Liver (tissue), 9 donors: ENCODE data around the gene RELL1. TPM values are rescaled to one million over a fixed set of nuclear protein-coding genes. Genes with fewer than 3 reads are reported as not detected.
A peak's percentile ranks its signal among the peaks of the same experiment; 100 is the strongest.

Experiments
- DNase-seq: peaks from one replicate; pipeline ENCODE4 v3.0.0-alpha.2; 2017; ENCODE audit warnings: low spot score
- H3K27ac ChIP-seq, 2 donors: one replicate each; pipeline ENCODE4 v1.7.0; 2013; ENCODE audit warnings: inconsistent platforms in 2 of 2, low read length in 2 of 2, control low read depth in 1 of 2, low read depth in 1 of 2, mild to moderate bottlenecking in 1 of 2
- H3K27me3 ChIP-seq, 4 donors: one replicate each; pipeline versions ENCODE4 v1.6.1 to v1.7.0; 2013; ENCODE audit warnings: low read length in 3 of 4, inconsistent platforms in 1 of 4, mild to moderate bottlenecking in 1 of 4, moderate library complexity in 1 of 4; ENCODE audit not compliant: control insufficient read depth in 4 of 4, insufficient read depth in 4 of 4
- H3K36me3 ChIP-seq, 4 donors: one replicate each; pipeline versions ENCODE4 v1.6.1 to v1.7.0; 2013; ENCODE audit warnings: low read length in 3 of 4, mild to moderate bottlenecking in 3 of 4, low read depth in 1 of 4, moderate library complexity in 1 of 4; ENCODE audit not compliant: control insufficient read depth in 4 of 4, insufficient read depth in 3 of 4
- H3K4me1 ChIP-seq, 4 donors: one replicate each; pipeline versions ENCODE4 v1.6.1 to v1.7.0; 2013; ENCODE audit warnings: low read length in 3 of 4, mild to moderate bottlenecking in 3 of 4, moderate library complexity in 1 of 4; ENCODE audit not compliant: control insufficient read depth in 4 of 4, insufficient read depth in 4 of 4
- H3K4me3 ChIP-seq, 3 donors: one replicate each; pipeline versions ENCODE4 v1.6.1 to v1.7.0; 2013; ENCODE audit warnings: low read length in 3 of 3, control low read depth in 1 of 3, low read depth in 1 of 3, mild to moderate bottlenecking in 1 of 3
- H3K9ac ChIP-seq, 2 donors: one replicate each; pipeline ENCODE4 v1.7.0; 2013; ENCODE audit warnings: low read length in 2 of 2, mild to moderate bottlenecking in 2 of 2, moderate library complexity in 2 of 2, control low read depth in 1 of 2, low read depth in 1 of 2
- H3K9me3 ChIP-seq, 4 donors: one replicate each; pipeline versions ENCODE4 v1.6.1 to v1.7.0; 2013; ENCODE audit warnings: low read length in 3 of 4; ENCODE audit not compliant: control insufficient read depth in 4 of 4
- EGR1 ChIP-seq, 2 donors: IDR thresholded peaks; 2 replicates each; pipeline ENCODE4 v1.6.1; 2016 to 2018; ENCODE audit warnings: antibody characterized with exemption in 2 of 2, low read depth in 2 of 2
- FOXA1 ChIP-seq: IDR thresholded peaks from 2 replicates; pipeline ENCODE4 v1.6.1; 2016; ENCODE audit warnings: antibody characterized with exemption
- FOXA2 ChIP-seq: IDR thresholded peaks from 2 replicates; pipeline ENCODE4 v1.6.1; 2016; ENCODE audit warnings: antibody characterized with exemption
- GABPA ChIP-seq, 2 donors: IDR thresholded peaks in 1 of 2; conservative IDR thresholded peaks in 1 of 2; 2 replicates each; pipeline ENCODE4 v1.6.1; 2016; ENCODE audit warnings: antibody characterized with exemption in 2 of 2, mild to moderate bottlenecking in 1 of 2, moderate library complexity in 1 of 2
- HNF4A ChIP-seq, 2 donors: conservative IDR thresholded peaks; 2 replicates each; pipeline ENCODE4 v1.6.1; 2016; ENCODE audit warnings: antibody characterized with exemption in 2 of 2, mild to moderate bottlenecking in 2 of 2
- HNF4G ChIP-seq: IDR thresholded peaks from 2 replicates; pipeline ENCODE4 v1.6.1; 2016; ENCODE audit warnings: antibody characterized with exemption
- JUND ChIP-seq, 2 donors: IDR thresholded peaks; 2 replicates each; pipeline ENCODE4 v1.6.1; 2016; ENCODE audit warnings: antibody characterized with exemption in 2 of 2
- NR2F2 ChIP-seq: IDR thresholded peaks from 2 replicates; pipeline ENCODE4 v1.6.1; 2016; ENCODE audit warnings: antibody characterized with exemption
- RAD21 ChIP-seq, 2 donors: IDR thresholded peaks; 2 replicates each; pipeline ENCODE4 v1.6.1; 2016; ENCODE audit warnings: antibody characterized with exemption in 2 of 2, mild to moderate bottlenecking in 2 of 2
- RXRA ChIP-seq, 2 donors: IDR thresholded peaks; 2 replicates each; pipeline ENCODE4 v1.6.1; 2017 to 2018; ENCODE audit warnings: antibody characterized with exemption in 2 of 2, mild to moderate bottlenecking in 1 of 2
- SP1 ChIP-seq: IDR thresholded peaks from 2 replicates; pipeline ENCODE4 v1.6.1; 2018; ENCODE audit warnings: antibody characterized with exemption, mild to moderate bottlenecking
- TAF1 ChIP-seq: conservative IDR thresholded peaks from 2 replicates; pipeline ENCODE4 v1.6.1; 2016; ENCODE audit warnings: antibody characterized with exemption, mild to moderate bottlenecking
- YY1 ChIP-seq: IDR thresholded peaks from 2 replicates; pipeline ENCODE4 v1.6.1; 2016; ENCODE audit warnings: antibody characterized with exemption, mild to moderate bottlenecking
- WGBS: extraction: QIAGEN DNeasy Blood & Tissue Kit; methylation state at CpG from one replicate; pipeline ENCODE4 v1.1.7; 2013; 5-methylcytosine and 5-hydroxymethylcytosine counted together
- polyA plus RNA-seq, 2 donors: library from polyadenylated mRNA; stranded (reverse) in 1 of 2; unstranded in 1 of 2; fragments of 200-250 nt in 1 of 2; fragments of >200 nt in 1 of 2; fragmentation: Nextera tagmentation in 1 of 2; extraction: Ambion mirVana in 1 of 2; gene quantifications; one replicate each; pipeline versions ENCODE4 v1.2.1 to v1.2.3, GENCODE V29; 2013 to 2015
- total RNA-seq, 2 donors: library from RNA; depleted of rRNA; stranded (reverse); fragments of >200 nt; gene quantifications; one replicate each; pipeline ENCODE4 v1.2.3, GENCODE V29; 2014
- TF ChIP-seq, protein P1 (sequence below): IDR thresholded peaks from 2 replicates; pipeline ENCODE4 v1.6.1; 2016; ENCODE audit warnings: antibody characterized with exemption
- TF ChIP-seq, protein P2 (sequence below): IDR thresholded peaks from 2 replicates; pipeline ENCODE4 v1.6.1; 2016; ENCODE audit warnings: antibody characterized with exemption
- TF ChIP-seq, protein P3 (sequence below): IDR thresholded peaks from 2 replicates; pipeline ENCODE4 v1.6.1; 2016; ENCODE audit warnings: antibody characterized with exemption, mild to moderate bottlenecking
- TF ChIP-seq, protein P4 (sequence below): IDR thresholded peaks from 2 replicates; pipeline ENCODE4 v1.6.1; 2016; ENCODE audit warnings: antibody characterized with exemption
- TF ChIP-seq, protein P5 (sequence below): fragments of 150-350 bp; IDR thresholded peaks from 2 replicates; pipeline ENCODE4 v1.5.1; 2017; ENCODE audit warnings: improper control_type of control experiment, low read depth, low read length; ENCODE audit not compliant: missing input control
- donor health status: healthy.
- donor health status: healthy.
- donor health status: healthy.
- donor health status: healthy.
- donor health status: healthy.

Gene RELL1
- total and polyA plus RNA-seq, 4 donors, result 1.5 to 16.8 (median 7.3) TPM

DNA sequence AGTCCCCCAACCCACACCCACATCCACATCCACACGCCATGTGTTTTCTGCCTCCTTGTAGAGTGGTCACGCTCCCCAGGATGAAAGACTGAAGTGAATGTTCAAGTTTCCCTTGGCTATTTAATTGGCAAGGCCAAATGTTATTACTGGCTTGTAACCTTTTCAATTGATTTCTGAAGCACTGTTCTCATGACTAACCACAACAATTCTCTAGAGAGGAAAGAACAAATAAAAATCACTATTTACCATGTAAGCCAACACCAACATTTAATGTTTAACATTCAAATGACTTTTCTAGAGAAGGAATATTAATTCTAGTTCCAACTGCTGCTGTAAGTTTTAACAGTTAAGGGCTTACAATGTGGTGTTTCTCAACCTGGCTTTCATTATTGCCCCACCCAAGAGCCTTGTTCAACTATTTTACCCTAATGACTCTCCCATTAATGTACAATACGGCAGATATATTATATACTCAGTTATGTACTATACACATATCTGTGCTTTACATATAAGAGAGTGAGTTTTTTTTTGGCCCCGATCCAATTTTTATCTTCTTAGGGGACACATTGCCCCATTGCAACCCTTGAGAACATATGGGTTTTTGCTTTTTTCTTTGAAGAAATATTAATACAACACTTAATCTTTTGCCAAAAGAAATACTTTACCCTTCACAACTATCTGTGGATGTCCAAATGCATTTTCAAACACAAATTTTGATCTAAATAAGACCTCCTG, 46.5 kb downstream of the RELL1 start:
- peaks cover 0 to 3% (median 0%) of the 10 kb centered on the region in 4 donors for H3K36me3 ChIP-seq
- TF ChIP-seq TAF1 (no peak), FOXA1 (no peak), EGR1 (IDR thresholded peaks at IDR 0.05; ENCODE audit: low read depth in 2 of 2) (no peak), YY1 (peak; percentile 15), GABPA (IDR thresholded peaks at IDR 0.05 in 1 of 2, conservative IDR thresholded peaks at IDR 0.05 in 1 of 2) (no peak), NR2F2 (no peak), HNF4A (conservative IDR thresholded peaks at IDR 0.05) (peak; percentile 22 to 57), RAD21 (IDR thresholded peaks at IDR 0.05) (peak; percentile 8 to 27), JUND (IDR thresholded peaks at IDR 0.05) (peak in 1 of 2 donors; percentile 49), HNF4G (no peak), RXRA (IDR thresholded peaks at IDR 0.05) (peak in 1 of 2 donors; percentile 58), FOXA2 (peak; percentile 27), SP1 (no peak)
- TF ChIP-seq, protein P1, sequence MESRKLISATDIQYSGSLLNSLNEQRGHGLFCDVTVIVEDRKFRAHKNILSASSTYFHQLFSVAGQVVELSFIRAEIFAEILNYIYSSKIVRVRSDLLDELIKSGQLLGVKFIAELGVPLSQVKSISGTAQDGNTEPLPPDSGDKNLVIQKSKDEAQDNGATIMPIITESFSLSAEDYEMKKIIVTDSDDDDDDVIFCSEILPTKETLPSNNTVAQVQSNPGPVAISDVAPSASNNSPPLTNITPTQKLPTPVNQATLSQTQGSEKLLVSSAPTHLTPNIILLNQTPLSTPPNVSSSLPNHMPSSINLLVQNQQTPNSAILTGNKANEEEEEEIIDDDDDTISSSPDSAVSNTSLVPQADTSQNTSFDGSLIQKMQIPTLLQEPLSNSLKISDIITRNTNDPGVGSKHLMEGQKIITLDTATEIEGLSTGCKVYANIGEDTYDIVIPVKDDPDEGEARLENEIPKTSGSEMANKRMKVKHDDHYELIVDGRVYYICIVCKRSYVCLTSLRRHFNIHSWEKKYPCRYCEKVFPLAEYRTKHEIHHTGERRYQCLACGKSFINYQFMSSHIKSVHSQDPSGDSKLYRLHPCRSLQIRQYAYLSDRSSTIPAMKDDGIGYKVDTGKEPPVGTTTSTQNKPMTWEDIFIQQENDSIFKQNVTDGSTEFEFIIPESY, result peak; percentile 35
- TF ChIP-seq, protein P2, sequence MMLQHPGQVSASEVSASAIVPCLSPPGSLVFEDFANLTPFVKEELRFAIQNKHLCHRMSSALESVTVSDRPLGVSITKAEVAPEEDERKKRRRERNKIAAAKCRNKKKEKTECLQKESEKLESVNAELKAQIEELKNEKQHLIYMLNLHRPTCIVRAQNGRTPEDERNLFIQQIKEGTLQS, result no peak
- TF ChIP-seq, protein P3, sequence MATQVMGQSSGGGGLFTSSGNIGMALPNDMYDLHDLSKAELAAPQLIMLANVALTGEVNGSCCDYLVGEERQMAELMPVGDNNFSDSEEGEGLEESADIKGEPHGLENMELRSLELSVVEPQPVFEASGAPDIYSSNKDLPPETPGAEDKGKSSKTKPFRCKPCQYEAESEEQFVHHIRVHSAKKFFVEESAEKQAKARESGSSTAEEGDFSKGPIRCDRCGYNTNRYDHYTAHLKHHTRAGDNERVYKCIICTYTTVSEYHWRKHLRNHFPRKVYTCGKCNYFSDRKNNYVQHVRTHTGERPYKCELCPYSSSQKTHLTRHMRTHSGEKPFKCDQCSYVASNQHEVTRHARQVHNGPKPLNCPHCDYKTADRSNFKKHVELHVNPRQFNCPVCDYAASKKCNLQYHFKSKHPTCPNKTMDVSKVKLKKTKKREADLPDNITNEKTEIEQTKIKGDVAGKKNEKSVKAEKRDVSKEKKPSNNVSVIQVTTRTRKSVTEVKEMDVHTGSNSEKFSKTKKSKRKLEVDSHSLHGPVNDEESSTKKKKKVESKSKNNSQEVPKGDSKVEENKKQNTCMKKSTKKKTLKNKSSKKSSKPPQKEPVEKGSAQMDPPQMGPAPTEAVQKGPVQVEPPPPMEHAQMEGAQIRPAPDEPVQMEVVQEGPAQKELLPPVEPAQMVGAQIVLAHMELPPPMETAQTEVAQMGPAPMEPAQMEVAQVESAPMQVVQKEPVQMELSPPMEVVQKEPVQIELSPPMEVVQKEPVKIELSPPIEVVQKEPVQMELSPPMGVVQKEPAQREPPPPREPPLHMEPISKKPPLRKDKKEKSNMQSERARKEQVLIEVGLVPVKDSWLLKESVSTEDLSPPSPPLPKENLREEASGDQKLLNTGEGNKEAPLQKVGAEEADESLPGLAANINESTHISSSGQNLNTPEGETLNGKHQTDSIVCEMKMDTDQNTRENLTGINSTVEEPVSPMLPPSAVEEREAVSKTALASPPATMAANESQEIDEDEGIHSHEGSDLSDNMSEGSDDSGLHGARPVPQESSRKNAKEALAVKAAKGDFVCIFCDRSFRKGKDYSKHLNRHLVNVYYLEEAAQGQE, result no peak
- TF ChIP-seq, protein P4, sequence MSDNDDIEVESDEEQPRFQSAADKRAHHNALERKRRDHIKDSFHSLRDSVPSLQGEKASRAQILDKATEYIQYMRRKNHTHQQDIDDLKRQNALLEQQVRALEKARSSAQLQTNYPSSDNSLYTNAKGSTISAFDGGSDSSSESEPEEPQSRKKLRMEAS, result peak; percentile 10
- TF ChIP-seq, protein P5, sequence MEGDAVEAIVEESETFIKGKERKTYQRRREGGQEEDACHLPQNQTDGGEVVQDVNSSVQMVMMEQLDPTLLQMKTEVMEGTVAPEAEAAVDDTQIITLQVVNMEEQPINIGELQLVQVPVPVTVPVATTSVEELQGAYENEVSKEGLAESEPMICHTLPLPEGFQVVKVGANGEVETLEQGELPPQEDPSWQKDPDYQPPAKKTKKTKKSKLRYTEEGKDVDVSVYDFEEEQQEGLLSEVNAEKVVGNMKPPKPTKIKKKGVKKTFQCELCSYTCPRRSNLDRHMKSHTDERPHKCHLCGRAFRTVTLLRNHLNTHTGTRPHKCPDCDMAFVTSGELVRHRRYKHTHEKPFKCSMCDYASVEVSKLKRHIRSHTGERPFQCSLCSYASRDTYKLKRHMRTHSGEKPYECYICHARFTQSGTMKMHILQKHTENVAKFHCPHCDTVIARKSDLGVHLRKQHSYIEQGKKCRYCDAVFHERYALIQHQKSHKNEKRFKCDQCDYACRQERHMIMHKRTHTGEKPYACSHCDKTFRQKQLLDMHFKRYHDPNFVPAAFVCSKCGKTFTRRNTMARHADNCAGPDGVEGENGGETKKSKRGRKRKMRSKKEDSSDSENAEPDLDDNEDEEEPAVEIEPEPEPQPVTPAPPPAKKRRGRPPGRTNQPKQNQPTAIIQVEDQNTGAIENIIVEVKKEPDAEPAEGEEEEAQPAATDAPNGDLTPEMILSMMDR, result no peak
- 56% methylated on average over 4 of the region's 4 CpGs for WGBS
- no peak for DNase-seq
- no peaks in the 10 kb centered on the region for H3K9me3 ChIP-seq
- H3K27ac ChIP-seq, result peak overlapping the region in 1 of 2 donors; percentile 2
- H3K4me1 ChIP-seq, result peaks cover 2 to 26% (median 13%) of the 10 kb centered on the region in 4 donors
- H3K27me3 ChIP-seq, result no peaks in the 10 kb centered on the region
- H3K9ac ChIP-seq, result no peak overlapping the region
- H3K4me3 ChIP-seq, result no peak overlapping the region
